AG04450 (cell line): ENCODE data around the gene CLNK. TPM values are rescaled to one million over a fixed set of nuclear protein-coding genes. Genes with fewer than 3 reads are reported as not detected.

Source experiments
- CTCF ChIA-PET: fragments of 300-600, 350-600 bp; formaldehyde crosslinking; extraction: SDS; loops from one replicate; lab custom pipeline; 2022; ENCODE audit warnings: antibody characterized with exemption, inconsistent platforms; lab: Charles Lee
- POLR2A ChIA-PET: fragments of 350-600 bp; formaldehyde crosslinking; extraction: SDS; loops from one replicate; lab custom pipeline; 2021; ENCODE audit warnings: antibody characterized with exemption, inconsistent platforms; lab: Yijun Ruan, JAX
- DNase-seq: peaks from one replicate; pipeline ENCODE4 v3.0.0-alpha.2; 2011; ENCODE audit warnings: low read depth, low spot score
- H3K27ac ChIP-seq: one replicate; pipeline ENCODE4 v1.5.1; 2012; ENCODE audit warnings: low read depth, low read length, control low read depth
- H3K27me3 ChIP-seq: one replicate; pipeline ENCODE4 v1.6.0; 2012; ENCODE audit warnings: low read length; ENCODE audit not compliant: control insufficient read depth, insufficient read depth
- H3K4me3 ChIP-seq: 2 replicates; pipeline ENCODE4 v1.5.1; 2011; ENCODE audit warnings: mild to moderate bottlenecking, low read depth, low read length, control low read depth
- H3K9me3 ChIP-seq: 2 replicates; pipeline ENCODE4 v1.5.1; 2012; ENCODE audit warnings: low read length; ENCODE audit not compliant: control insufficient read depth, insufficient read depth
- polyA plus RNA-seq: library from polyadenylated mRNA; depleted of rRNA; stranded (reverse); fragments of >200 nt; gene quantifications from 2 replicates; pipeline ENCODE4 v1.2.3, GENCODE V29; 2011
- TF ChIP-seq, protein P1 (sequence below): IDR thresholded peaks from 2 replicates; pipeline ENCODE4 v1.5.1; 2011; ENCODE audit warnings: low read depth, low read length, control low read depth, inconsistent platforms

The CLNK gene
- polyA plus RNA-seq, 1 experiment = not detected

DNA sequence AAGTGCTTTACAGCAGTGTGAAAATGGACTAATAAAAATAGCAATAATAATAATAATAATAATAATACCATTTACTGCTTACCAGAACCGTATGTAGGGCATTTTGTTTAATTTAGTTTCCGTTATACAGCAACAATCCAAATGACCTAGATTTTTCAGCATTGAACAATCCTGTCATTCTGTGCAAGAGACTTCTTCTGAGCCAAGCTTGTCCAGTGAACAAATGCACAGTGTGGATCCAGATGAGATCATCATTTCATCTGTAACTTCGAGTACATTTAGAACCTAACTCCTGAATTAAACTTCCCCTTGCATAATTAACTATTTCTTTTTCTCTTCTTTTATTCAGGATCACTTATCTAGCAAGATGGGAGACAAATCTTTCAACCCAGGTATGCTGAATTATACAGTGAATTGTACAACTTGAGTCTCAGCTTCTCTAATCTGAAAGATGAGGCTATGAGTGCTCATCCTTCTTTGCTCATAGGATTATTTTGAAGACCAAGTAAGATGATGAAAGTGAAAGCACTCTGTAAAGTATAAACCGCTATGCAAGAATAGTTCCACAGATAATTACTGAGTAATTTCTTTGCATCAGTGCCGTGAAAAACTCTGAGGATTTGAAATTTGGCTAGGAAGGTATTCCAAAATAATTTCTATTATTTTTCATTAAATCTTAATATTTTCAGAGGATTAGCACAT lies 6.6 kb downstream of the CLNK start:
- ChIA-PET POLR2A (no interaction called here), CTCF (interaction anchor here (0.6 kb wide), 1 partner anchor 22 kb away, joined by 3 read pairs; no protein-coding TSS in a partner anchor)
- DNase-seq = no peak
- TF ChIP-seq, protein P1, sequence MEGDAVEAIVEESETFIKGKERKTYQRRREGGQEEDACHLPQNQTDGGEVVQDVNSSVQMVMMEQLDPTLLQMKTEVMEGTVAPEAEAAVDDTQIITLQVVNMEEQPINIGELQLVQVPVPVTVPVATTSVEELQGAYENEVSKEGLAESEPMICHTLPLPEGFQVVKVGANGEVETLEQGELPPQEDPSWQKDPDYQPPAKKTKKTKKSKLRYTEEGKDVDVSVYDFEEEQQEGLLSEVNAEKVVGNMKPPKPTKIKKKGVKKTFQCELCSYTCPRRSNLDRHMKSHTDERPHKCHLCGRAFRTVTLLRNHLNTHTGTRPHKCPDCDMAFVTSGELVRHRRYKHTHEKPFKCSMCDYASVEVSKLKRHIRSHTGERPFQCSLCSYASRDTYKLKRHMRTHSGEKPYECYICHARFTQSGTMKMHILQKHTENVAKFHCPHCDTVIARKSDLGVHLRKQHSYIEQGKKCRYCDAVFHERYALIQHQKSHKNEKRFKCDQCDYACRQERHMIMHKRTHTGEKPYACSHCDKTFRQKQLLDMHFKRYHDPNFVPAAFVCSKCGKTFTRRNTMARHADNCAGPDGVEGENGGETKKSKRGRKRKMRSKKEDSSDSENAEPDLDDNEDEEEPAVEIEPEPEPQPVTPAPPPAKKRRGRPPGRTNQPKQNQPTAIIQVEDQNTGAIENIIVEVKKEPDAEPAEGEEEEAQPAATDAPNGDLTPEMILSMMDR = no peak
- H3K9me3 ChIP-seq = no peaks in the 10 kb centered on the region
- no peak overlapping the region for H3K4me3 ChIP-seq
- no peak overlapping the region for H3K27ac ChIP-seq
- H3K27me3 ChIP-seq = no peaks in the 10 kb centered on the region

DNA sequence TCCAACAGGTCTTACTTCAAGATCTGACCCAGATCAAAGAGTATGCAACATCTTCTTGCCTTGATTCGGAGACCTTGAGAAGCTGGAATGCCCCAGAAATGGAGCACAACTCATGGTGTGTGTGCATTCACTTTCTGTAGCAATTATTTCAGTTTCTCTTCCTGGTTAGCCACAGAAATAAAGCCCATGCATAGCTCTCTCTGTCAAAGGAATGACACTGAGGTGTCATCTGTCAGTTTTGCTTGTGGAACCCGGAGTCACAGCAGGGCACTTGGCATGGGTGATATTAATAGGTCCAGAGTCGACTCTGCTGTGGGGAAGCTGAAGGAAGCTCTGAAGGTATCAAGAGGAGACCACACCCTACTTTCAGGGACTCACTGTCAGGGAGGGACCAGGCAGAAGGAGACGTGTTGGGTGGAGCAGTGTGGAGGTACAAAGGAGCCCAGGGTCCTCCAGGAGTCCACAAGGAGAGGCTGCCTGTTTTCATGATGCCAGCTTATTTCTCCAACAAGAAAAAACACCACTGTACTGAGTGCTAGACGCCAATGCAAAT lies 10.7 kb downstream of the CLNK start:
- POLR2A ChIA-PET = no interaction called here
- TF ChIP-seq, protein P1 = no peak

DNA sequence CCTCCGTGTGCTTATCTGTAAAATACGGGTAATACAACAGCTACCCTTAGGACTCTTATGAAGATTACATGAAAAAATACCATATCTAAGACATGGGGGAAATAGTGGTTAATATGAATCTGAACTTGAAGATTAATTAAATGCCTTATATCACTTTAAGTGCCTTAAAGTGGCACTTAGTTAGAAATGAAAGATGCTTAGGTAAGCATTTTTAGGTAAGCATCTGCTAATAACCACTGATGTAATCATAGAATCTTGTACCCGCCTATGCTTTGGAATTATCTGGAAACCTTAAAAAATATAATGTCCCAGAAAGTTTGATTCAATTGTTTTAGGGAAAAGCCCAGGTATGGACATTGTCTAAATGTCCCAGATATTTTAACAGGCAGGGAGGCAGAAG lies 12.2 kb downstream of the CLNK start:
- TF ChIP-seq, protein P1 = no peak
- peaks cover 4% of the 10 kb centered on the region for H3K27me3 ChIP-seq
- no peak overlapping the region for H3K27ac ChIP-seq
- CTCF ChIA-PET = no interaction called here
- no peaks in the 10 kb centered on the region for H3K9me3 ChIP-seq
- no peak overlapping the region for H3K4me3 ChIP-seq
- POLR2A ChIA-PET = no interaction called here
- DNase-seq = no peak

More for the DNA sequence above, 10.7 kb downstream of the CLNK start:
- Histone ChIP-seq H3K27ac (no peak overlapping the region), H3K4me3 (no peak overlapping the region), H3K27me3 (no peaks in the 10 kb centered on the region), H3K9me3 (no peaks in the 10 kb centered on the region)
- DNase-seq = no peak
- CTCF ChIA-PET = no interaction called here

DNA sequence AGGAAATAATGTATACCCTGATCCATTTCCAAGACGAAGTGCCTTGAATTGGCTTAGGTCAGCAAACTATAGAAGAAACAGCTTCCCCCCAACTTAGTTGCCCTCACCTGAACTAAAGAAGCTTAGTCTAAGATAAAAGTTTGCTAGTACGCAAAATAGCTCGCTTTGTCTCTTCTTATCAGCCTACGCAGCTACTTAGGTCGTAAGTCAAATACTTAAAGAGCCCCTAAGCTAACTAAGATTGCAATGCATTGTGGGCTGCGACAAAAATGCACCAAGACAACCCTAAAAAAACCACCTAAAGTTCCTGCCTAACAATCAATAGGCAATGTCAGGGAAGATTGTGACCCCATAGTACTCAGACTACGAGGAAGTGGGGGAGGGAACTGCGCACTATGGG lies 12.8 kb downstream of the CLNK start:
- H3K27me3 ChIP-seq = peaks cover 7% of the 10 kb centered on the region
- H3K9me3 ChIP-seq = no peaks in the 10 kb centered on the region
- H3K4me3 ChIP-seq = no peak overlapping the region
- no peak for DNase-seq
- H3K27ac ChIP-seq = no peak overlapping the region
- POLR2A ChIA-PET = no interaction called here
- CTCF ChIA-PET = no interaction called here
- TF ChIP-seq, protein P1 = no peak

DNA sequence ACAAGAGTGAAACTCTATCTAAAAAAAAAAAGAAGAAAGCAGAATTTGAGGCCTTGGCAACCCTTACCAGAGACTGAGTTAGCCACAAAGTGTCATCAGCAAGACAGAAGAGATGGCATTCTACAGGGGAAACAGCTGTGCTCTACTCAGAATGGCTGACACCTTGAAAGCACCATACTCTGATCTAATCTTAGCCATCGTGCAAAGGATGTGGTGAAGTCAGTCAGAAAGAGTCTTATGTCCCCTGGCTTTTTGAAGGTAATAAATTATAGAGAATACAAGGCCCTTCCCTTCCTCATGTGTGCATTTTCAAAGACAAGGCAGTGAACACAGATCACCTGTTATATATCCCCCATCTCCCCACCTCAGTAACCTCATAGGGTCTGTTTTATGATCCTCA lies 13.2 kb downstream of the CLNK start:
- TF ChIP-seq, protein P1 = no peak
- Histone ChIP-seq H3K27ac (no peak overlapping the region), H3K27me3 (peaks cover 10% of the 10 kb centered on the region), H3K9me3 (no peaks in the 10 kb centered on the region), H3K4me3 (no peak overlapping the region)
- POLR2A ChIA-PET = no interaction called here
- CTCF ChIA-PET = no interaction called here
- no peak for DNase-seq
